Vagina (tissue), 2 donors: Measurements from ENCODE around the gene DDR2. TPM values are rescaled to one million over a fixed set of nuclear protein-coding genes. Genes with fewer than 3 reads are reported as not detected.
"Not testable (repeated sequence)": the region's sequence is repeated elsewhere in the genome, so short reads cannot be mapped to it uniquely, and the experiment has no call there.

ENCODE experiments used
- DNase-seq, 2 donors: peaks; one replicate each; pipeline ENCODE4 v3.0.0-alpha.2; 2017; ENCODE audit errors: extremely low spot score in 2 of 2
- H3K27ac ChIP-seq: fragments of 200-600 bp; sonication (generic); one replicate; pipeline ENCODE4 v1.5.1; 2019
- H3K27me3 ChIP-seq: fragments of 200-600 bp; sonication (generic); one replicate; pipeline ENCODE4 v1.5.1; 2019
- H3K36me3 ChIP-seq, 2 donors: fragments of 200-600 bp; sonication (generic); one replicate each; pipeline ENCODE4 v1.5.1; 2017 to 2019
- H3K4me1 ChIP-seq: fragments of 200-600 bp; sonication (generic); one replicate; pipeline ENCODE4 v1.5.1; 2019
- H3K4me3 ChIP-seq, 2 donors: fragments of 200-600 bp; sonication (generic); 1 replicate in 1 of 2; 2 replicates in 1 of 2; pipeline ENCODE4 v1.5.1; 2016 to 2019
- H3K9me3 ChIP-seq: fragments of 200-600 bp; sonication (generic); one replicate; pipeline ENCODE4 v1.5.1; 2019
- POLR2A ChIP-seq, 2 donors: fragments of 450-650 bp; IDR thresholded peaks; one replicate each; pipeline ENCODE4 v1.6.1; 2017; ENCODE audit warnings: antibody characterized with exemption in 2 of 2, mild to moderate bottlenecking in 2 of 2, moderate library complexity in 2 of 2
- POLR2AphosphoS5 ChIP-seq, 2 donors: sonication (generic); formaldehyde crosslinking; IDR thresholded peaks; one replicate each; pipeline ENCODE4 v1.9.0; 2017; ENCODE audit warnings: antibody characterized with exemption in 2 of 2, mild to moderate bottlenecking in 2 of 2, low read depth in 1 of 2; ENCODE audit not compliant: insufficient read depth in 1 of 2
- intact Hi-C: fragments of 100-400 bp; cut with DNase I; formaldehyde crosslinking; loops from one replicate; pipeline ENCODE4 v1.15.1; 2023
- total RNA-seq: library from RNA; depleted of rRNA; stranded (reverse); fragments of >200 nt; gene quantifications from one replicate; pipeline ENCODE4 v1.2.3, GENCODE V29; 2016
- TF ChIP-seq, protein P1 (sequence below), 3 experiments: fragments of 450-650 bp in 2 of 3; fragments of 200-600 bp in 1 of 3; sonication (generic) in 1 of 3; IDR thresholded peaks; one replicate each; pipeline ENCODE4 v1.5.1; 2017 to 2019; ENCODE audit warnings: antibody characterized with exemption in 3 of 3, mild to moderate bottlenecking in 2 of 3, moderate library complexity in 2 of 3

DDR2 gene
- total RNA-seq, 1 donor from 2014 or later, result 153 TPM

DNA sequence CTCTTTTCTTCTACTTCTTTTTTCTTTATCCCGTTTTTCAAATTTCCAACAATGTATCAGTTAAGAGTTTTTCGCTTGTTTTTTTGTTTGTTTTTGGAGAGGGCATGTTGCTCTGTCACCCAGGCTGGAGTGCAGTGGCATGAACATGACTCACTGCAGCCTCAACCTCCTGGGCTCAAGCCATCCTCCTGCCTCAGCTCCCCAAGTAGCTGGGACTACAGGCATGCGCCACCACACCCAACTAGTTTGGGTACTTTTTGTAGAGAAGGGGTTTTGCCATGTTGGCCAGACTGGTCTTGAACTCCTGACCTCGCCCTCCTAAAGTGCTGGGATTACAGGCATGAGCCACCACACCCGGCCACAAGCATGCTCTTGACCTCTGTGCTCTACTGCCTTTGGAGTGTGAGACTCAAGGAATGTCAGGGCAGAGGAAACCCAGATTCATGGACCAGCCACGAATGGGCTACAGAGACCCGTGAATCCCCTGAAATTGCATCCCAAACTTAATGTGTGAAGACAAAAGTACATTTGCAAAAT, 93.1 kb downstream of the DDR2 start:
- Histone ChIP-seq H3K9me3 (no peaks in the 10 kb centered on the region), H3K27ac (no peak overlapping the region), H3K4me3 (no peak overlapping the region), H3K27me3 (no peaks in the 10 kb centered on the region), H3K36me3 (no peaks in the 10 kb centered on the region), H3K4me1 (peaks cover 27% of the 10 kb centered on the region)
- TF ChIP-seq, protein P1, sequence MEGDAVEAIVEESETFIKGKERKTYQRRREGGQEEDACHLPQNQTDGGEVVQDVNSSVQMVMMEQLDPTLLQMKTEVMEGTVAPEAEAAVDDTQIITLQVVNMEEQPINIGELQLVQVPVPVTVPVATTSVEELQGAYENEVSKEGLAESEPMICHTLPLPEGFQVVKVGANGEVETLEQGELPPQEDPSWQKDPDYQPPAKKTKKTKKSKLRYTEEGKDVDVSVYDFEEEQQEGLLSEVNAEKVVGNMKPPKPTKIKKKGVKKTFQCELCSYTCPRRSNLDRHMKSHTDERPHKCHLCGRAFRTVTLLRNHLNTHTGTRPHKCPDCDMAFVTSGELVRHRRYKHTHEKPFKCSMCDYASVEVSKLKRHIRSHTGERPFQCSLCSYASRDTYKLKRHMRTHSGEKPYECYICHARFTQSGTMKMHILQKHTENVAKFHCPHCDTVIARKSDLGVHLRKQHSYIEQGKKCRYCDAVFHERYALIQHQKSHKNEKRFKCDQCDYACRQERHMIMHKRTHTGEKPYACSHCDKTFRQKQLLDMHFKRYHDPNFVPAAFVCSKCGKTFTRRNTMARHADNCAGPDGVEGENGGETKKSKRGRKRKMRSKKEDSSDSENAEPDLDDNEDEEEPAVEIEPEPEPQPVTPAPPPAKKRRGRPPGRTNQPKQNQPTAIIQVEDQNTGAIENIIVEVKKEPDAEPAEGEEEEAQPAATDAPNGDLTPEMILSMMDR (IDR thresholded peaks at IDR 0.05), result no peak
- TF ChIP-seq POLR2AphosphoS5 (IDR thresholded peaks at IDR 0.05; ENCODE audit: insufficient read depth in 1 of 2, low read depth in 1 of 2) (no peak), POLR2A (IDR thresholded peaks at IDR 0.05) (no peak)
- DNase-seq, result no peak
- intact Hi-C loops, result no loop called here

DNA sequence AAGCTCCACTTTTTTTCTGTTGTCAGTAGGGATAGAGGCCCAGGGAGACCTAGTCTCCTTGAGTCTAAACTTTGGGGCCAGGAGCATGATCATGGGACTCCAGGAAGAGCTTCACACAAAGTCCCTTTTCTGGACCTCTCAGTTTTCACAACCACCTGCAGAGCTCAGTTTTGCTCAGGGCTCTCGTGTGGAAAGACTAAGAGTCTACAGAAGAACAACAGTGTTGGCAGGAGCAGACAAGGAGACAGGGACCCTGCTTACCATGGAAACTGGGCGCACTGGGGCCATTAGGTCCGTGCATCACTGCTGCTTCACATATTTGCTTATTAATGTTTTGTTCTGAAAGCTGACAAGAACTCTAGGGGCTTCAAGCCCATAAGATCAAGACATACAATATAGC, 94.3 kb downstream of the DDR2 start:
- no peak overlapping the region for H3K27ac ChIP-seq
- no peak for DNase-seq
- H3K4me1 ChIP-seq, result peaks cover 27% of the 10 kb centered on the region
- no peaks in the 10 kb centered on the region for H3K27me3 ChIP-seq
- H3K4me3 ChIP-seq, result no peak overlapping the region
- TF ChIP-seq POLR2AphosphoS5 (IDR thresholded peaks at IDR 0.05; ENCODE audit: insufficient read depth in 1 of 2, low read depth in 1 of 2) (no peak), POLR2A (IDR thresholded peaks at IDR 0.05) (no peak)
- TF ChIP-seq, protein P1 (IDR thresholded peaks at IDR 0.05), result no peak
- no peaks in the 10 kb centered on the region for H3K36me3 ChIP-seq
- intact Hi-C loops, result no loop called here
- H3K9me3 ChIP-seq, result no peaks in the 10 kb centered on the region

DNA sequence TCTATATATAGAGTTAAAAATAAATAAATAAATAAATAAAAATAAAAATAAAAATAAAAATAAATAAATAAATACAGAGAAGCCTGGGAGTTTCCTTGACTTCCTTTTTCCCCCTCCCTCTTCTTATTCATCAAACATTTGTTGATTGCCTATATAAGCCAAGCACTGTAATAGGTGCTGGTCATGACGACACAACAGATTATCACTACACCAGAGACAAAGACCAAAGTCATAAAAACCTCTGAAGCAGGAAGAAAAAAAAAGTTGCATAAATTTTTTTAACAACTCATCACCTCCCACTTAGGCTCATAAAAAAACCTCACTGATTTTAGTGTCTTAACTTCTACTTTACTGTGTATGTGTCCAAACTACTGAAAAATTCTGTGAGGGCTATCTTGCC, 95.2 kb downstream of the DDR2 start:
- H3K4me1 ChIP-seq, result peaks cover 37% of the 10 kb centered on the region
- H3K27ac ChIP-seq, H3K27me3 ChIP-seq, intact Hi-C loops, H3K4me3 ChIP-seq, H3K36me3 ChIP-seq, H3K9me3 ChIP-seq, DNase-seq: not testable (repeated sequence)

DNA sequence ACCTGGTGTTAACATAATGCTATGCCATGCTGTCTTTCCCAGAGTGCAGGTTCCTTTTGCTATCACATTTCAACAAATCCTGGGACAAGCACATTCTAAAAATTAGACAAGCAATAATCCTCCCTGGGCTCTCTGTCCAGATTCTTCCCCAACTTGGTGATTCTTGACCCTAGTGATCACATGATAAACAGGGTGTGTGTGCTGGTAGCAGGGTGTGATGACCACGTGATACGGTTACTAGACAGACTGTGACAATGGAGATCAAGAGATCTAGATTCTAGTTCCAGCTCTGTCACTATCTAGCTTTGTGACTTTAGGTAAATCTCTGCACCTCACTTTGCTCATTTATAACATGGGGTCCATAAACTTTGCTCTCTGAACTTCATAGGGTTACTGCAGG, 96.3 kb downstream of the DDR2 start:
- Histone ChIP-seq H3K4me1 (peaks cover 48% of the 10 kb centered on the region), H3K4me3 (no peak overlapping the region), H3K27ac (peak overlapping the region; percentile 33), H3K9me3 (no peaks in the 10 kb centered on the region), H3K36me3 (no peaks in the 10 kb centered on the region), H3K27me3 (no peaks in the 10 kb centered on the region)
- TF ChIP-seq POLR2A (IDR thresholded peaks at IDR 0.05) (no peak), POLR2AphosphoS5 (IDR thresholded peaks at IDR 0.05; ENCODE audit: insufficient read depth in 1 of 2, low read depth in 1 of 2) (no peak)
- TF ChIP-seq, protein P1 (IDR thresholded peaks at IDR 0.05), result no peak
- intact Hi-C loops, result no loop called here
- no peak for DNase-seq

DNA sequence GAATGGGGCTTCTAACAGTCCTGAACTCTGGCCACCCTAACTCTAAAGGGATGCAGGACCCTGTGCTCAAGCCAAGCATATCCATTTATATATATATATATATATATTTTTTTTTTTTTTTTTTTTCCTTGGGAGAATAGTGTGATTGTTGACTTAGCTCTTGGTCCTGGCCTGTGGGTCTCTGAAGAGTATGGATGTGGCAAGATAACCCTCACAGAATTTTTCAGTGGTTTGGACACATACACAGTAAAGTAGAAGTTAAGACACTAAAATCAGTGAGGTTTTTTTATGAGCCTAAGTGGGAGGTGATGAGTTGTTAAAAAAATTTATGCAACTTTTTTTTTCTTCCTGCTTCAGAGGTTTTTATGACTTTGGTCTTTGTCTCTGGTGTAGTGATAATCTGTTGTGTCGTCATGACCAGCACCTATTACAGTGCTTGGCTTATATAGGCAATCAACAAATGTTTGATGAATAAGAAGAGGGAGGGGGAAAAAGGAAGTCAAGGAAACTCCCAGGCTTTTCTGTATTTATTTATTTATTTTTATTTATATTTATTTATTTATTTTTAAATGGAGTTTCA, 97.0 kb downstream of the DDR2 start:
- H3K36me3 ChIP-seq, H3K27ac ChIP-seq, DNase-seq, intact Hi-C loops, H3K9me3 ChIP-seq, H3K27me3 ChIP-seq, H3K4me3 ChIP-seq: not testable (repeated sequence)
- peaks cover 51% of the 10 kb centered on the region for H3K4me1 ChIP-seq

DNA sequence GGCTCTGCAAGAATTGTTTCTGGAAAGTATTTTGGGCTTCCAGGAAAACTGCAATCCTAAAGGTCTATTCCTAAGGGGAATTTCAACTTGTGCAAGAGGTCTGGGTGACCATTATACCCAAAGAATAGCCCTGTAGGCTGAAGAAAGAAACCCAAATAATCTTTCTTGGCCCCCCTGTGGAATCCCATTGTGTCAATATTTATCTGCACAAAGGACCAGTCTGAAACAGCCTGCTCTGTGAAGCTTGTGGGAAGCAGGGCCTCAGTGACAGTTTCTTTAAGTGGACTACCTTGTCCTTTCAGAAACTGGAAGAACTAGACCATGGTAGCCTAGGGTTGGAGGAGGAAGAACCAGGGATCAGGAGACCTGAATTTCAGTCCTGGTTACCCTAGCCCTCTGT, 99.8 kb downstream of the DDR2 start:
- Histone ChIP-seq H3K4me1 (peaks cover 39% of the 10 kb centered on the region), H3K27ac (peak overlapping the region; percentile 78), H3K9me3 (no peaks in the 10 kb centered on the region), H3K4me3 (no peak overlapping the region), H3K27me3 (no peaks in the 10 kb centered on the region), H3K36me3 (no peaks in the 10 kb centered on the region)
- TF ChIP-seq POLR2AphosphoS5 (IDR thresholded peaks at IDR 0.05; ENCODE audit: insufficient read depth in 1 of 2, low read depth in 1 of 2), result no peak
- TF ChIP-seq POLR2A (IDR thresholded peaks at IDR 0.05), result no peak
- TF ChIP-seq, protein P1 (IDR thresholded peaks at IDR 0.05), result no peak
- intact Hi-C loops, result no loop called here
- DNase-seq, result no peak
